ENCODE results near the gene NAT14. TPM values are rescaled to one million over a fixed set of nuclear protein-coding genes. Genes with fewer than 3 reads are reported as not detected.

The NAT14 gene
- total and polyA plus RNA-seq, 2 donors (not counting 3 experiments of a cell fraction or from before 2014, with no cell fraction given): 39.1 to 44.7 TPM

DNA sequence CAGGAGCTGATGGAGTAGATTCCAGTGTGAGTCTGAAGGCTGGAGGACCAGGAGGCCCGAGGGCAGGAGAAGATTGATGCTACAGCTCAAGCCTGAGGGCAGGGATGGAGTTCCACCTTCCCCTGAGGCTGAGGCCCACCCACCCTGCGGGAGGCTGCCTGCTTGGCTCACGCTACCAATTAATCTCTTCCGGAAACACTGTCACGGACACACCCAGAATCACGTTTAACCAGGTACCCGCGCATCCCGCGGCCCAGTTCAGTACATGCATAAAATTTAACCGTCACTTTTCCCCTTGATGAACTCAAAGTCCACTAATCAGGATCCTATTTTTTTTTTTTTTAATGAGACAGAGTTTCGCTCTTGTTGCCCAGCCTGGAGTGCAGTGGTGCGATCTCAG, 13.7 kb upstream of the NAT14 start:
- TF ChIP-seq POLR2A (IDR thresholded peaks at IDR 0.05; ENCODE audit: low read depth, low read length) (no peak), FOS (IDR thresholded peaks at IDR 0.05; ENCODE audit: borderline replicate concordance, insufficient read depth, low read length) (no peak), GATA2 (IDR thresholded peaks at IDR 0.05; ENCODE audit: insufficient read depth, insufficient read length, low read depth, low read length) (no peak), POLR2AphosphoS5 (IDR thresholded peaks at IDR 0.05; ENCODE audit: insufficient read depth, low read depth, low read length) (no peak)
- TF ChIP-seq, protein P1, sequence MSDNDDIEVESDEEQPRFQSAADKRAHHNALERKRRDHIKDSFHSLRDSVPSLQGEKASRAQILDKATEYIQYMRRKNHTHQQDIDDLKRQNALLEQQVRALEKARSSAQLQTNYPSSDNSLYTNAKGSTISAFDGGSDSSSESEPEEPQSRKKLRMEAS (IDR thresholded peaks at IDR 0.05; ENCODE audit: insufficient read depth, insufficient read length): no peak
- Histone ChIP-seq H3K9me3 (replicated peaks; ENCODE audit: control insufficient read depth, insufficient read depth, low read length) (no peaks in the 10 kb centered on the region), H3K27ac (ENCODE audit: insufficient read depth, low read depth, low read length) (no peak overlapping the region), H4K20me1 (replicated peaks; ENCODE audit: control insufficient read depth, extremely low read depth, insufficient read depth, low read length) (no peaks in the 10 kb centered on the region), H3K79me2 (ENCODE audit: control insufficient read depth, insufficient read depth, low read length) (no peaks in the 10 kb centered on the region), H3K4me2 (ENCODE audit: insufficient read depth, low read length) (no peak overlapping the region), H3K9me1 (replicated peaks; ENCODE audit: control insufficient read depth, extremely low read depth, insufficient read depth, low read length) (no peaks in the 10 kb centered on the region), H3K36me3 (ENCODE audit: control insufficient read depth in 2 of 2, extremely low read depth in 1 of 2, insufficient read depth in 2 of 2, low read length in 2 of 2) (no peaks in the 10 kb centered on the region), H2AFZ (ENCODE audit: low read depth, low read length) (no peak overlapping the region), H3K9ac (replicated peaks; ENCODE audit: extremely low read depth, insufficient read depth, low read length) (no peak overlapping the region), H3K4me1 (ENCODE audit: control insufficient read depth, extremely low read depth, insufficient read depth, low read length) (peaks cover 5% of the 10 kb centered on the region), H3K4me3 (replicated peaks in 1 of 3; ENCODE audit: insufficient read depth in 1 of 3, low read depth in 1 of 3, low read length in 3 of 3) (no peak overlapping the region), H3K27me3 (ENCODE audit: control insufficient read depth in 2 of 2, insufficient read depth in 2 of 2, low read length in 2 of 2) (no peaks in the 10 kb centered on the region)
- no TSS peak for BruUV-seq (replicated peaks)
- ChIA-PET CTCF (interaction anchor here (1.1 to 2.0 kb wide), 2 partner anchors 33 to 160 kb away, joined by 3 to 14 read pairs; no protein-coding TSS in a partner anchor), POLR2A (interaction anchor here (0.7 kb wide), 1 partner anchor 8 kb away, joined by 5 read pairs; no protein-coding TSS in a partner anchor)
- FAIRE-seq (no peak), DNase-seq (ENCODE audit: low read depth, low spot score) (no peak)
- dilution Hi-C loops (cut with MboI; ENCODE audit: extremely low pct_ligation_motif_present, low sequenced_read_pairs): no loop called here
- intact Hi-C loops (cut with micrococcal nuclease): no loop called here

DNA sequence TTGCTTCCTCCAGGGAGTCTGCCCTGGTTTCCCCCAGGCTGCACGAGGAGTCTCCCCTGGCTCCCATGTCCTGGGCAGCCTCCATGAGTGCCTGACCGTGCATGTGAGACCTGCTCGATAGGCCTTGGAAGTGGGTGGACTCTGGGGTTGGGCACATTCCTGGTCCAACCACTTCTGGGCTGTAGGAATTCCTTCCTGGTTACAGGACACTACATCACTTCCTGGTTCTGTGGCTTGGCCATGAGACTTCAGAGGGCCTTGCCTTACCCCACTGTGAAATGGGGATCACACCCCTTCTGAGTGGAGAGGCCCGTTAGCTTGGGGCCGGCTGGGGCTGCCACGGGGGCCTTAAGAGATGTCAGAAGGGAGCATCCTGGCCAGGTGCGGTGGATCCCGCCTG, 12.5 kb upstream of the NAT14 start:
- FAIRE-seq: no peak
- Histone ChIP-seq H3K4me1 (ENCODE audit: control insufficient read depth, extremely low read depth, insufficient read depth, low read length) (peaks cover 5% of the 10 kb centered on the region), H2AFZ (ENCODE audit: low read depth, low read length) (no peak overlapping the region), H3K9me1 (replicated peaks; ENCODE audit: control insufficient read depth, extremely low read depth, insufficient read depth, low read length) (no peaks in the 10 kb centered on the region), H3K27me3 (ENCODE audit: control insufficient read depth in 2 of 2, insufficient read depth in 2 of 2, low read length in 2 of 2) (no peaks in the 10 kb centered on the region), H3K4me2 (ENCODE audit: insufficient read depth, low read length) (no peak overlapping the region), H3K9ac (replicated peaks; ENCODE audit: extremely low read depth, insufficient read depth, low read length) (no peak overlapping the region), H3K27ac (ENCODE audit: insufficient read depth, low read depth, low read length) (no peak overlapping the region), H3K36me3 (ENCODE audit: control insufficient read depth in 2 of 2, extremely low read depth in 1 of 2, insufficient read depth in 2 of 2, low read length in 2 of 2) (no peaks in the 10 kb centered on the region), H4K20me1 (replicated peaks; ENCODE audit: control insufficient read depth, extremely low read depth, insufficient read depth, low read length) (no peaks in the 10 kb centered on the region), H3K79me2 (ENCODE audit: control insufficient read depth, insufficient read depth, low read length) (no peaks in the 10 kb centered on the region), H3K4me3 (replicated peaks in 1 of 3; ENCODE audit: insufficient read depth in 1 of 3, low read depth in 1 of 3, low read length in 3 of 3) (no peak overlapping the region), H3K9me3 (replicated peaks; ENCODE audit: control insufficient read depth, insufficient read depth, low read length) (no peaks in the 10 kb centered on the region)
- TF ChIP-seq POLR2A (IDR thresholded peaks at IDR 0.05; ENCODE audit: low read depth, low read length): no peak
- TF ChIP-seq, protein P2, sequence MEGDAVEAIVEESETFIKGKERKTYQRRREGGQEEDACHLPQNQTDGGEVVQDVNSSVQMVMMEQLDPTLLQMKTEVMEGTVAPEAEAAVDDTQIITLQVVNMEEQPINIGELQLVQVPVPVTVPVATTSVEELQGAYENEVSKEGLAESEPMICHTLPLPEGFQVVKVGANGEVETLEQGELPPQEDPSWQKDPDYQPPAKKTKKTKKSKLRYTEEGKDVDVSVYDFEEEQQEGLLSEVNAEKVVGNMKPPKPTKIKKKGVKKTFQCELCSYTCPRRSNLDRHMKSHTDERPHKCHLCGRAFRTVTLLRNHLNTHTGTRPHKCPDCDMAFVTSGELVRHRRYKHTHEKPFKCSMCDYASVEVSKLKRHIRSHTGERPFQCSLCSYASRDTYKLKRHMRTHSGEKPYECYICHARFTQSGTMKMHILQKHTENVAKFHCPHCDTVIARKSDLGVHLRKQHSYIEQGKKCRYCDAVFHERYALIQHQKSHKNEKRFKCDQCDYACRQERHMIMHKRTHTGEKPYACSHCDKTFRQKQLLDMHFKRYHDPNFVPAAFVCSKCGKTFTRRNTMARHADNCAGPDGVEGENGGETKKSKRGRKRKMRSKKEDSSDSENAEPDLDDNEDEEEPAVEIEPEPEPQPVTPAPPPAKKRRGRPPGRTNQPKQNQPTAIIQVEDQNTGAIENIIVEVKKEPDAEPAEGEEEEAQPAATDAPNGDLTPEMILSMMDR (IDR thresholded peaks at IDR 0.05; ENCODE audit: extremely low read depth in 1 of 2, insufficient read depth in 1 of 2, low read depth in 1 of 2, low read length in 2 of 2): no peak
- TF ChIP-seq, protein P1 (IDR thresholded peaks at IDR 0.05; ENCODE audit: insufficient read depth, insufficient read length): no peak
- TF ChIP-seq POLR2AphosphoS5 (IDR thresholded peaks at IDR 0.05; ENCODE audit: insufficient read depth, low read depth, low read length): no peak
- no peak for TF ChIP-seq EZH2 (IDR thresholded peaks at IDR 0.05; ENCODE audit: borderline replicate concordance, low read depth, low read length, severe bottlenecking)
- no peak for TF ChIP-seq GATA2 (IDR thresholded peaks at IDR 0.05; ENCODE audit: insufficient read depth, insufficient read length, low read depth, low read length)
- TF ChIP-seq FOS (IDR thresholded peaks at IDR 0.05; ENCODE audit: borderline replicate concordance, insufficient read depth, low read length): no peak
- no peak for TF ChIP-seq MYC (IDR thresholded peaks at IDR 0.05; ENCODE audit: low read depth, low read length)
- TF ChIP-seq JUN (IDR thresholded peaks at IDR 0.05; ENCODE audit: borderline replicate concordance, insufficient read depth, insufficient read length, low read depth): no peak
- intact Hi-C loops (cut with micrococcal nuclease) (no loop called here), dilution Hi-C loops (cut with MboI; ENCODE audit: extremely low pct_ligation_motif_present, low sequenced_read_pairs) (no loop called here)
- BruUV-seq (replicated peaks): no TSS peak
- no peak for DNase-seq (ENCODE audit: low read depth, low spot score)
- POLR2A ChIA-PET: no interaction called here
- CTCF ChIA-PET: interaction anchor here (6.1 kb wide), 1 partner anchor 32 kb away, joined by 62 read pairs; no protein-coding TSS in a partner anchor
